Measurements from ENCODE around the gene EXD3. TPM values are rescaled to one million over a fixed set of nuclear protein-coding genes. Genes with fewer than 3 reads are reported as not detected.

The EXD3 gene
- total RNA-seq, 1 donor from 2014 or later = 24.5 TPM

GRCh38 chr9:137371521-137371941, 51.4 kb downstream of the EXD3 start:
- H3K9me3 Mint-ChIP-seq (ENCODE audit: unreplicated experiment) = peaks cover 4% of the 10 kb centered on the region
- peaks cover 6% of the 10 kb centered on the region for H3K27me3 Mint-ChIP-seq (ENCODE audit: unreplicated experiment)
- peaks cover 9% of the 10 kb centered on the region for H3K4me1 Mint-ChIP-seq (ENCODE audit: low read depth, unreplicated experiment)
- TF ChIP-seq, protein P1, sequence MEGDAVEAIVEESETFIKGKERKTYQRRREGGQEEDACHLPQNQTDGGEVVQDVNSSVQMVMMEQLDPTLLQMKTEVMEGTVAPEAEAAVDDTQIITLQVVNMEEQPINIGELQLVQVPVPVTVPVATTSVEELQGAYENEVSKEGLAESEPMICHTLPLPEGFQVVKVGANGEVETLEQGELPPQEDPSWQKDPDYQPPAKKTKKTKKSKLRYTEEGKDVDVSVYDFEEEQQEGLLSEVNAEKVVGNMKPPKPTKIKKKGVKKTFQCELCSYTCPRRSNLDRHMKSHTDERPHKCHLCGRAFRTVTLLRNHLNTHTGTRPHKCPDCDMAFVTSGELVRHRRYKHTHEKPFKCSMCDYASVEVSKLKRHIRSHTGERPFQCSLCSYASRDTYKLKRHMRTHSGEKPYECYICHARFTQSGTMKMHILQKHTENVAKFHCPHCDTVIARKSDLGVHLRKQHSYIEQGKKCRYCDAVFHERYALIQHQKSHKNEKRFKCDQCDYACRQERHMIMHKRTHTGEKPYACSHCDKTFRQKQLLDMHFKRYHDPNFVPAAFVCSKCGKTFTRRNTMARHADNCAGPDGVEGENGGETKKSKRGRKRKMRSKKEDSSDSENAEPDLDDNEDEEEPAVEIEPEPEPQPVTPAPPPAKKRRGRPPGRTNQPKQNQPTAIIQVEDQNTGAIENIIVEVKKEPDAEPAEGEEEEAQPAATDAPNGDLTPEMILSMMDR (IDR thresholded peaks at IDR 0.05; ENCODE audit: partially characterized antibody, unreplicated experiment) = no peak
- DNase-seq = no peak
- H3K36me3 Mint-ChIP-seq (ENCODE audit: unreplicated experiment) = no peaks in the 10 kb centered on the region
- H3K4me3 Mint-ChIP-seq (ENCODE audit: unreplicated experiment) = no peak overlapping the region
- no peak overlapping the region for H3K27ac Mint-ChIP-seq (ENCODE audit: unreplicated experiment)

- H3K4me3 Mint-ChIP-seq (ENCODE audit: unreplicated experiment) = no peak overlapping the region
- peak; percentile 32 for DNase-seq
- peaks cover 7% of the 10 kb centered on the region for H3K27me3 Mint-ChIP-seq (ENCODE audit: unreplicated experiment)
- H3K27ac Mint-ChIP-seq (ENCODE audit: unreplicated experiment) = peak overlapping the region; percentile 8
- H3K9me3 Mint-ChIP-seq (ENCODE audit: unreplicated experiment) = peaks cover 4% of the 10 kb centered on the region
- TF ChIP-seq, protein P1 (IDR thresholded peaks at IDR 0.05; ENCODE audit: partially characterized antibody, unreplicated experiment) = no peak
- H3K4me1 Mint-ChIP-seq (ENCODE audit: low read depth, unreplicated experiment) = peaks cover 9% of the 10 kb centered on the region
- H3K36me3 Mint-ChIP-seq (ENCODE audit: unreplicated experiment) = no peaks in the 10 kb centered on the region
Observed at GRCh38 chr9:137370865-137371520, 52.0 kb downstream of the EXD3 start.

DNA sequence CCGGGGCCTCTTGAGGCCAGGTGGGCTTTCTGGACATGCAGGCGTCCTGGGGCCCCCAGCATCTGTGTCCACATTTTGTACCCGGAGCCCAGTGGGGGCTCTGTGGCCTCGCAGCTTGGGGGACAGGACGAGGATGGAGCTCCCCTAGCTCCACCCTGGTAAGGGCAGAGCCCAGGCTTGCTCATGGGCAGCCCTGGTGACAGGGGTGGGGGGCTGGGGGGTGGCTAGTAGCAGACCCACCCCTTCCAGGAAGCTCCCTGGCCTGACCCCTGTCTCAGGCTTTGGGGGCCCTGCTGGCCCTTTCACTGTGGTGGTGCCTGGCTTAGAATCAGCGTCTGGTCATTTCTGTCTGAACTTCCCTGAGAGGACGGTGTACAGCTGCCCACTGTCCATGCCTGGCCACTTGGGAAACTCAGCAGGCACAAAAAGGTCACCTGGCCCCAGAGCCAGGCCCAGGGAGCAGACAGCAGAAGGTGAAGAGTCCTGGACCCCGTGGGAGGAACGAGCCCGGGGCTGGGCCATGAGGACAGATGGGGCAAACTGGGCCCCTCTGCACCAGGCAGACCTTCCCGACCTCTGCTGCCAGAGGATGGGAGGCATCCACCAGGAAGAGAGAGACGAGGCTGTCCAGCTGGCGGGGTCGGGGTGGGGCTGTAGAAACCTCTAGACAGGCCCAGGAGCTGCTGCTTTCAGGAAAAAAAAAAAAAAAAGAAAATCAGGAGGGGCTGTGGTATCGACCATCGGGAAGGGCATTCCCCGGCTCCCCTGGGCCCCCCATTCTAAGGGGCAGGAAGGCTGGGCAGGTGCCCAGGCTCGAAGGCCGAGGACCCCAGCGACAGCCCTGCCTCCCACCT, 52.8 kb downstream of the EXD3 start:
- H3K9me3 Mint-ChIP-seq (ENCODE audit: unreplicated experiment) = peaks cover 4% of the 10 kb centered on the region
- H3K36me3 Mint-ChIP-seq (ENCODE audit: unreplicated experiment) = no peaks in the 10 kb centered on the region
- peak; percentile 69 for DNase-seq
- H3K27me3 Mint-ChIP-seq (ENCODE audit: unreplicated experiment) = peaks cover 7% of the 10 kb centered on the region
- H3K4me3 Mint-ChIP-seq (ENCODE audit: unreplicated experiment) = peak overlapping the region; percentile 65
- H3K4me1 Mint-ChIP-seq (ENCODE audit: low read depth, unreplicated experiment) = peaks cover 9% of the 10 kb centered on the region
- TF ChIP-seq, protein P1 (IDR thresholded peaks at IDR 0.05; ENCODE audit: partially characterized antibody, unreplicated experiment) = no peak
- peak overlapping the region; percentile 90 for H3K27ac Mint-ChIP-seq (ENCODE audit: unreplicated experiment)

DNA sequence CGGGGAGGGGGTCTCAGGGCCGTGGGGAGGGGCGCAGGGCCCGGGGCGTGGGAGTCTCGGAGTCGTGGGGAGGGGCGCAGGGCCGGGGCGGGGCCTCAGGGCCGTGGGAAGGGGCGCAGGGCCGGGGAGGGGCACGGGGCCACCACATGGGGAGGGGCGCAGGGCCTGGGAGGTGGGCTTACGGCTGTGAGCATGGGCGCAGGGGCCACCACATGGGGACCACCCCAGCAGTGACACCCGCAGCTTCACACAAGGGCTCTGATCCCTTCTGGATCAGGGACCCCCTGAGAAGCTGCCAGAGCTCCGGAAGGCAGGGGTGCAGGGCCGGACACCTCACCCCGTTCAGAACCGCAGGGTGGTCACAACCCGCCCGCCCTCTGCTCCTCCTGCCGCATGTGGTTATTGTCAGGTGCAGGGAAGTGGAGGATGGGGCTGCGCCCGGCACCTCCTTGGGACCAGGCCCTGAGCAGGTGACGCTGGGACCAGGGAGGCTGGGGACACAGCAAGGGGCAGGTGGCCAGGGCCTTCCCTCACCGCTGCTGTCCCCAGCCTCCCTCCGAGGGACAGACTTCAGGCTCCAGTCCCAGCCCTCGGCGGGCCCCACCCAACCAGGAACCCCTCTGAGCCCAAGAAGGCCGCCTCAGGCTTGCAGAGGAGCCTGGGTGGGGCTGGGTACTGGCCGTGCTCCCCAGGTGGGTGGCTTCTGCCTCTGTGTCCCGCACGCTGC, 53.7 kb downstream of the EXD3 start:
- Mint-ChIP-seq H3K4me3 (ENCODE audit: unreplicated experiment) (no peak overlapping the region), H3K4me1 (ENCODE audit: low read depth, unreplicated experiment) (peaks cover 9% of the 10 kb centered on the region), H3K9me3 (ENCODE audit: unreplicated experiment) (peaks cover 4% of the 10 kb centered on the region), H3K27ac (ENCODE audit: unreplicated experiment) (no peak overlapping the region), H3K27me3 (ENCODE audit: unreplicated experiment) (peaks cover 7% of the 10 kb centered on the region), H3K36me3 (ENCODE audit: unreplicated experiment) (no peaks in the 10 kb centered on the region)
- peak; percentile 29 for DNase-seq
- TF ChIP-seq, protein P1 (IDR thresholded peaks at IDR 0.05; ENCODE audit: partially characterized antibody, unreplicated experiment) = no peak

Data from glutamatergic neuron (in vitro differentiated cells).